Stimulated activated naive CD8-positive, alpha-beta T cell treated with anti-CD3 and anti-CD28 coated beads, Interleukin-15, Interleukin-2, amounts not matched to agents 100 U/mL and 50 U/mL, for 24 hours (primary cell): ENCODE results near the gene NEUROD4.
A peak's percentile ranks its signal among the peaks of the same experiment; 100 is the strongest.
"Not testable (repeated sequence)": the region's sequence is repeated elsewhere in the genome, so short reads cannot be mapped to it uniquely, and the experiment has no call there.

Experiments used
- ATAC-seq: fragments of 150-1000 bp; cut with Tn5 transposase; one replicate; pipeline ENCODE4 v1.10.0; 2021
- DNase-seq: peaks from one replicate; pipeline ENCODE4 v3.0.0; 2021

The NEUROD4 gene

DNA sequence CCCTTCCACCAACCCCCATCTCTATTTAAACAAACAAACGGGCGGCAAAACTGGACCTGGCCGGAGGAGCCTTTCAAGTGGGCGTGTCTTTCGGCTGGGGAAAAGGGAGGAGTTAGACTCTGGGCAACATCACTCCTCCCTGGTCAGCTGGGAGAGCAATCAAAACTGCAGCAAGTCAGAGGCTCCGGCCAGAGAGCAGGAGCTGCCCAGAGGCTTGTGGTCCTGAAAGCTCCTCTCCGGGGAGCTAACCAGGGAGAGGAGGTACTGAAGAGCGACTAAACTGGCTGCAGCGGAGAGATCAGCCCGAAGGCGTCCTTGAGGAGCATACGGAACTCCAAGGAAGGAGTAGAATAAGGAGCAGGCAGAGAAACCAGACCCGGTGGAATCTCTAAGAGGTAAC, at the start of gene NEUROD4:
TSS of gene NEUROD4 (plus strand) at position 191 of the 400 bp plus-strand sequence. CDS start 6,466 bp downstream, outside the sequence.
- DNase-seq (peak; percentile 17), ATAC-seq (no peak)

DNA sequence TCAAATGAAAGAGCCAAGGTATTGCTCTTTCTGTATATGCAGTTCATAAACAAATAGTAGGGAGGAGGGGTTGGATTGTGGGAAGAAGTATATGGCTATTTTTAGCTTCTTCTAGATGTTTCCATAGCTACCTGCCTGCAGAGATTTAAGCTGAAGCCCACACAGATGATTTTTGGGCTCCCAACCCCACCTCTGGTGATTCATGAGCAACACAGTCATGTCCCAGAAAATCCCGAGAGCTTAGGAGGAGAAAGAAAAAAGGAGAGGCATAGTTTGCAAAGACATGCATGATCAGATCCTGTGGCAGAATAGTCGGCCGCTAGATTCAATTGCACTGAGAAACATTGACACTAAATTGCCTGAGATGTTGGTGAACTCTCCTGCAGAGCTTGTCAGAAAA, 49.0 kb upstream of the NEUROD4 start:
- ATAC-seq (no peak), DNase-seq (no peak)

GRCh38 chr12:54973556-54973955, 46.2 kb upstream of the NEUROD4 start:
- DNase-seq (no peak), ATAC-seq (no peak)

GRCh38 chr12:54974279-54974678, 45.5 kb upstream of the NEUROD4 start:
- DNase-seq = no peak
- no peak for ATAC-seq

DNA sequence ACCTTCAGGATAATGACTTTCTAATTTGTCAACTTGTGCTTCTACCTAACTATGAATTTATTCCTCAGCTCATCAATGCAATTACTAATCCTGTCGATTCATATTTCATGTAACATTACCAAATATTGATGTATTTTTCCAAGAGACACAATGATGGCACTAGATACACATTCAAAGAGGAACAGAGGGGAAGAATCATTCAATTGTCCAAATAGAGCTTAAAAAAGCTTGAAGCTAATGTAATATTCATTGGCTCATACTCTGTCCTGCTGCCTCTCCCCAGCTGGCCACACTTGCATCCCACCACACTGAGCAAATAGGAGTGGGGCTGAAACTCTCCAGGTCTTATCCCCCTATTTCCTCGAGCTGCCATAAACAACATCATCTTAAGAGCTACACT, 44.5 kb upstream of the NEUROD4 start:
- no peak for ATAC-seq
- DNase-seq = no peak

DNA sequence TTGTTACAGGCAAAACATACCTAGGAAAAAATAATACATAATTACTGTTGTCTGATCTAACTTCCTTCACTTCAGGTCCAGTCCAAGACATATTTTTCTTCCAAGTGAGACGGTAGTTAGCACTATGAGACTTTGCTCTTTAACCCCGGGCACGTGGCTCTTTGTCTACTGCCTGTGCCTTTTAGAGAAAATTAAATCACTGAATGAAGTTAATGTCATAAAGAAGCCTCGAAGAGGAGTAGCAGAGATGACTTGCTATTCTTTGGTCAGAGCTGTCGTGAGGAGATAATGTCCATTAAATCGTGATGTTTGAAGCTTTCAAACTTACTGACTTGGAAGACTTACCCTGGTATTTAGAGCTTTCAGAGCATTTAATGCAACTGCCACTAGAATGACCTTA, 43.9 kb upstream of the NEUROD4 start:
- ATAC-seq = no peak
- DNase-seq = no peak

GRCh38 chr12:54977155-54977554, 42.6 kb upstream of the NEUROD4 start:
- no peak for ATAC-seq

GRCh38 chr12:54977857-54978256, 41.9 kb upstream of the NEUROD4 start:
- no peak for DNase-seq
- ATAC-seq = no peak

More at GRCh38 chr12:54977155-54977554, 42.6 kb upstream of the NEUROD4 start:
- DNase-seq = no peak

DNA sequence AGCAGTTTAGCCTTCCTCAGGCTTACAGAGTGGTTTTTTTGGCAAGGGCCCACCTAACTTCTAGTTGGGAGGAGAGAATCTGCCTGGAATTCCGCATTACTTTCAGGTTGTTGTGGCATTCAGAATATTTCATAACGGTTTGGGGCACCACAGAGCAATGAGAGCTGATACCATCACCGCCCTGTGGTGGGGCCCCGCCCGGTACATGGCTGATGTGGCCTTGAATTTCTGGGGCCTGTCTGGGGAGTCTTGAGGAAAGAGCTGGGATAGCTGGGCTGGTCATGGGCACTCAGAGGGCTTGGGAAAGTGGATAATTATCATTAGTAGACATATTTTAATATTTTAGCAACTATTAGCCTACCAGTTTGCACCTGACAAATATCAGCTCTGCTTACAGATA, 39.4 kb upstream of the NEUROD4 start:
- ATAC-seq (no peak), DNase-seq (peak; percentile 51)

DNA sequence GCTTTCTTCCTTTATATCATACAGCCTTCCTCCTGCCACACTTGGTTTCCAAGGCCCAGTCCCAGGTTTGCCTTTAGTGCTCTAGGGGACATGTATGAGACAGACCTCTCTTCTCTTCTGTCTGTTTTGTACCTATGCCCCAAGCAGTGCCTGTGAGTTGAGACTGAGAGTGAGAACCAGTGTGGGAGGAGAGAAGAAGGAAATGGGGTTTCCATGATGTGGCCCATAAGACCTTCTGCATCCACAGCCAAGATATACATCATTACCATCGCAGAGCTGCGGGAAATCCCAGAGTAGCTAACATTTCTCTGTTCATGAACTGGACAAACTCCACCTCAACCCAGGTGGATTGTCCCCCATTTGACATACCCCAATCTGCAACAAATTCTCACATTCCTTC, 38.0 kb upstream of the NEUROD4 start:
- ATAC-seq (peak; percentile 74), DNase-seq (peak; percentile 49)

DNA sequence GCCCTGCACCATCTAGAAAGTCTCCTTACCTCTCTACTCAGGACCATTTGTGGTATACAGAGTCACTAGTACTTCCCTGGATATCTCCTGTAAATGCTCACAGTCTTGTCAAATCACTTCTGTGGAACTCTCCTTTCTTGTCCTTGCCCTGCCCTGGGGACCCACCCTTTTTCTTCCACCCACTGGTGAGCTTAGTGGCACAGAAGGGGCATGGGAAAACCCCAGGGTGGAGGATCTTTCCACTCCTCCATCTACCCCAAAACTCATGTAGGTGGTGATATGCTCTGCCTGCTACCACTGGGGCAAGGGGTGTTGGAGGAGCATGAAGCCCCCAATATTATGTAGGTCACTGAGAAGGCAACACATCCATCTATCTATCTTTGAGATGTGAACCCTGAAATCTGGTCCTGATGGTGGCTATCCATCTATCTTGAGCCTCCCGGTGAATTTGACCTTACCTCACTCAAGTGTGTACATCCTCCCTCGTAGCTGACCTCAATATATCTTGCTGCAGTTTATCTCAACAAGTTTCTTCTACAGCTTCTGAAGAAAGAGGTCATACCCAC, 36.2 kb upstream of the NEUROD4 start:
- ATAC-seq (peak; percentile 37), DNase-seq (peak; percentile 49)

GRCh38 chr12:54984658-54985376, 35.0 kb upstream of the NEUROD4 start, which contains the start of gene TESPA1:
TSS of gene TESPA1 (minus strand) at chr12:54984762. CDS start at chr12:54974562, 10,200 bp downstream.
- peak; percentile 89 for ATAC-seq

DNA sequence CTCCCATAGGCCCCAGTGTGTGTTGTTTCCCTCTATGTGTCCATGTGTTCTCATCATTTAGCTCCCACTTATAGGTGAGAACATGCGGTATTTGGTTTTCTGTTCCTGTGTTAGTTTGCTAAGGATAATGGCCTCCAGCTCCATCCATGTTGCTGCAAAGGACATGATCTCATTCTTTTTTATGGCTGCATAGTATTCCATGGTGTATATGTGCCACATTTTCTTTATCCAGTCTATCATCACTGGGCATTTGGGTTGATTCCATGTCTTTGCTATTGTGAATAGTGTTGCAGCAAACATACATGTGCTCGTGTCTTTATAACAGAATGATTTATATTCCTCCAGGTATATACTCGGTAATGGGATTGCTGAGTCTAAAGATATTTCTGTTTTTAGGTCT, 33.0 kb upstream of the NEUROD4 start:
- DNase-seq, ATAC-seq: not testable (repeated sequence)

More at GRCh38 chr12:54984658-54985376, 35.0 kb upstream of the NEUROD4 start, which contains the start of gene TESPA1:
- peak; percentile 83 for DNase-seq

DNA sequence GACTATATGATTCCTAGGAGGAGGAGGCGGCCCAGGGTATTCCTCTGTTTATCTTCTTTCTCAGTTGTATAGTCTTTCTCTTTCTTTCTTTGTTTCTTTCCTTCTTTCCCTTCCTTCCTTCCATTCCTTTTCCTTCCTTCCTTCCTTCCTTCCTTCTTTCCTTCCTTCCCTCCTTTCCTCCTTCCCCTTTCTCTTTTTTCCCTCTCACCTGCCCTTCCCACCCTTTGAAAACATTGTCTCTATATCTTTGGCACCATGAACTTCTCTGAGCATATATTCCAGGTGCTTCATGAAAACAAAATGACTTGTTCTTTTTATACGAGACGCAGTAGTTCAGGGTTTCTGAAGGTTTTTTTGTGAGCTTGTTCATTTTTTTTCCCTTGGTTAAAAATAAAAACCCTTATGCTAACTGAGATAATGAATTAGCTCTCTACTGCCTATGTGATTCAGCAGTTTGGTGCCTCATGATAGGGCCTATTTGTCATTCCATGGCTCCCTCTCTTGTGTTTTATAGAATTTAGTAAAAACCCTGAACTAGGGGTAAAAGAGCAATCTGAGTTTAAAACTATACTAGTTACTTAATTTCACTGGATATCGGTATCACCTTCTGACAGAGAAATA, 32.1 kb upstream of the NEUROD4 start:
- DNase-seq = no peak
- ATAC-seq = no peak

- ATAC-seq = no peak
- no peak for DNase-seq
Measured at GRCh38 chr12:54988402-54989054, 31.2 kb upstream of the NEUROD4 start.

DNA sequence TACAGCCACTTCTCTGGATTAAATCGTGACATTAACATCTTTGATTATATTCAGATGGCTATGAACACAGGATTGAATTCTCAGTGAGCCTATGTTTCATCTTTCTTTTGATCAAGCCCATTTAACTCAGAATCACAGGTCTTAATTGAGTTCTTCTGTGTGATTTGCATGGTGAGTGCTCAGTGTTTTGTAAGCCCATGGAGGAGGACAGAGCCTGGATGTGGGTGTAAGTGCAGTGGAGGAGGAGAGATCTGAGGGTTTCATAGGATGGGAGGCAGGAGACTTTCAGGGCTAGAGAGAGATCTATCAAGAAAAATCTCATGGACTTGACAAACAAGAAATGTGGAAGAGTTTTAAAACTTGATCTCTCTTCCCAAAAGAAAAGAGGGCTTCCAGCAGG, 29.9 kb upstream of the NEUROD4 start:
- DNase-seq = no peak
- no peak for ATAC-seq

DNA sequence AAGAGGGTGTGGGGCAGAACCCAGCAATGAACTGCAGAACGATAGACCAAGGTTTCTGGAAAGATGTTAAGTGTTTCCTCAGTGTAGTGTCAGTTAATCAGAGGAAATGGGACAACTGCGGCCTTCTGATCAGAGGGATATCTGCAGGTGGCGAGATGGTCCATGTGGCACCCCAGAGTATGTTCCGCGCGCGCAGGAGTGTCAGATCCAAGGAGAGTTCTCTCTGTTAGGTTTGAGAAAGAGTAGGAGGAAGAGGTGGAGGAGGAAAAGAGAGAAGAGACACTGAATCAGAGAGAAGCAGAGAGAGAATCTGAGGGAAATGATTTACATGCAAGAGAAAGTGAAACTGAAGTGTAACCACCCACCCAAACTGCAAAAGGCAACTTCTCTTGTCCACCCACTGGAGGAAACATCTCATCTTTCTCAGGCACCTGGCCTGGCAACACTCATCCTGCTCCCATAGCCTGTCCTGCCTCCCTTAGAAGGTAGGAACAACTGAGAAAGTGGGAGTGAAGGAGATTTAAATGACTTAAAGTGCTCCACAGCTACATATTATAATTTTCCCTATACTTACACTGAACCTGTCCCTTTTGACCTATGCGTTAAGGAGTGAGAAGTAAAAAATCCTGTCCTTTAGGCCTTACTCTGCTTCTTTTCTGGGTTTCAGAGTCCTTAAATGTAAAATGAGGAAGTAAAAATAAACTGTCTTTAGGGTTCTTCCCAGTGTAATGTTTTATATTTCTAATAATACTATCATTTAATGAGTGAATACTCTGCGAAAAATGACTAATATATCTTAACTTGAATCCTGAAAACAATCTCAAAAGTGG, 28.4 kb upstream of the NEUROD4 start:
- DNase-seq (peak; percentile 39), ATAC-seq (peak; percentile 77)

DNA sequence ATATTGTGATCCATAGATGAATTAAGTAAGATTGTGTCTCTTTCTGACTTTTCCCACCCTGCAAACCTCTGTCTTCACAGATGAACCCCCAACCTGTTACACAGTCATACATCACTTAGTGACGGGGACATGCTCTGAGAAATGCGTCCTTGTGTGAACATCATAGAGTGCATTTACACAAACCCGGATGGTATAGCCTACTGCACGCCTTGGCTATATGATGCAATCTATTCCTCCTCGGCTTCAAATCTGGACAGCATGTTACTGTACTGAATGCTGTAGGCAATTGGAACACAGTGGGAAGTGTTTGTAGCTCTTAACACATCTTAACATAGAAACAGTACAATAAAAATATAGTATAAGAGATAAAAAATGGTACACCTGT, 27.8 kb upstream of the NEUROD4 start:
- no peak for DNase-seq

GRCh38 chr12:54993181-54993835, 26.5 kb upstream of the NEUROD4 start:
- peak; percentile 68 for ATAC-seq
- peak; percentile 55 for DNase-seq

More for the DNA sequence above, 27.8 kb upstream of the NEUROD4 start:
- ATAC-seq = peak; percentile 48

- ATAC-seq (no peak), DNase-seq (no peak)
Measured at GRCh38 chr12:54996205-54996604, 23.6 kb upstream of the NEUROD4 start.

DNA sequence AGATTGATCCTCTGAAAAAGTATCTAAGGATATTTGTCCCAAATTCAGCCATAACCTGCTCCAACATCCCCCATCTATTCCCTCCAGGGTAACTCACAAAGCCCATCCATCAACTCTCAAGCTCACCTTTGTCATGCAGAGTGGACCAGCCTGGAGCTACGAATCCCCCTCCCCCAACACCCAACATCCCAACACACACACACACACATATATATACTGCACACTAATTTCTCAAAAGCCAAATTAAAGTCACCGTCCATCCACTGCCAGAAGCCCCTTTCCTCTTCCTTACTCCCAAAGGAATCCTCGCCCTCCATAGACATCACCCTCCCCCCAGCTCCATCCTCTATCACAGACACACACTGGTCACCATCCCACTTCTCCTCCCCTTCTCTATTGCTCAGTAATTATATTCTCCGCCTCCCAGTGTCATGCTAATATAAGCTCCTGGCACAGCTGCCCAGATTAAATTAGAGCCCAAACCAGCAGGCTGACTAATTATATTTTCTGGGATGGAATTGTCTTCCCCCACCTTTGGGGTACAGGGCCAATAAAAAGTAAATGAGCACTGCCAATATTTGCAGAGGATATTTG, 21.7 kb upstream of the NEUROD4 start:
- ATAC-seq (no peak), DNase-seq (no peak)
